DOHH2 (cell line): ENCODE results near the gene DOP1A.

Source experiments
- EZH2phosphoT487 ChIP-seq: fragments of 200-600 bp; sonication (generic); IDR thresholded peaks from 2 replicates; pipeline ENCODE4 v1.6.1; 2017; ENCODE audit warnings: borderline replicate concordance, mild to moderate bottlenecking, antibody characterized with exemption, low read length, moderate library complexity, mixed read lengths
- TF ChIP-seq, protein P1 (sequence below): fragments of 200-600 bp; sonication (generic); IDR thresholded peaks from one replicate; pipeline ENCODE4 v1.5.1; 2014; ENCODE audit warnings: antibody characterized with exemption, mild to moderate bottlenecking, low read depth, low read length; ENCODE audit not compliant: poor library complexity, severe bottlenecking

DNA sequence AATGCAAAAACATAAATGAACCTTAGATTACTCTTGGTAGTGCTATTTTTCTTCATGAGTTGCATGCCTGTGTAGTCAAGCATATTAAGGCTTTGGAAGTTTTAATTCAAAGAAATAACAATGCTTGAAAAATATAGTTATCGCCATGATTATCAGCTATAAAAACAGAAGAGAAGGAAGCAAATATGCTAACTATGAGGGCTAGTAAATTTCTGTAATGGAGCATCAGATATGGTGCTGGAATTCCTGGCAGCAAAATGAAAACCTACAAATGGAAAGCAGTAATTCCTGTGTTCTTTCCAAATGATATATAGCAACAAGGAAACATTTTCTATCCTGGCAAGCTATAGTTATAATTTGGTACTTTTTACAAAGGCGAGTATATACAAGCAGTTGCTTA lies 29.7 kb downstream of the DOP1A start:
- TF ChIP-seq, protein P1, sequence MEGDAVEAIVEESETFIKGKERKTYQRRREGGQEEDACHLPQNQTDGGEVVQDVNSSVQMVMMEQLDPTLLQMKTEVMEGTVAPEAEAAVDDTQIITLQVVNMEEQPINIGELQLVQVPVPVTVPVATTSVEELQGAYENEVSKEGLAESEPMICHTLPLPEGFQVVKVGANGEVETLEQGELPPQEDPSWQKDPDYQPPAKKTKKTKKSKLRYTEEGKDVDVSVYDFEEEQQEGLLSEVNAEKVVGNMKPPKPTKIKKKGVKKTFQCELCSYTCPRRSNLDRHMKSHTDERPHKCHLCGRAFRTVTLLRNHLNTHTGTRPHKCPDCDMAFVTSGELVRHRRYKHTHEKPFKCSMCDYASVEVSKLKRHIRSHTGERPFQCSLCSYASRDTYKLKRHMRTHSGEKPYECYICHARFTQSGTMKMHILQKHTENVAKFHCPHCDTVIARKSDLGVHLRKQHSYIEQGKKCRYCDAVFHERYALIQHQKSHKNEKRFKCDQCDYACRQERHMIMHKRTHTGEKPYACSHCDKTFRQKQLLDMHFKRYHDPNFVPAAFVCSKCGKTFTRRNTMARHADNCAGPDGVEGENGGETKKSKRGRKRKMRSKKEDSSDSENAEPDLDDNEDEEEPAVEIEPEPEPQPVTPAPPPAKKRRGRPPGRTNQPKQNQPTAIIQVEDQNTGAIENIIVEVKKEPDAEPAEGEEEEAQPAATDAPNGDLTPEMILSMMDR = no peak
- TF ChIP-seq EZH2phosphoT487 = no peak
